HG03442 (cell line): ENCODE measurements around the gene ATP6V1F.

Source experiments
- ATAC-seq: cut with Tn5 transposase; IDR thresholded peaks from one replicate; pipeline ENCODE4 v1.9.1; 2021; ENCODE audit warnings: mild to moderate bottlenecking, moderate library complexity; ENCODE audit not compliant: unreplicated experiment

The ATP6V1F gene

DNA sequence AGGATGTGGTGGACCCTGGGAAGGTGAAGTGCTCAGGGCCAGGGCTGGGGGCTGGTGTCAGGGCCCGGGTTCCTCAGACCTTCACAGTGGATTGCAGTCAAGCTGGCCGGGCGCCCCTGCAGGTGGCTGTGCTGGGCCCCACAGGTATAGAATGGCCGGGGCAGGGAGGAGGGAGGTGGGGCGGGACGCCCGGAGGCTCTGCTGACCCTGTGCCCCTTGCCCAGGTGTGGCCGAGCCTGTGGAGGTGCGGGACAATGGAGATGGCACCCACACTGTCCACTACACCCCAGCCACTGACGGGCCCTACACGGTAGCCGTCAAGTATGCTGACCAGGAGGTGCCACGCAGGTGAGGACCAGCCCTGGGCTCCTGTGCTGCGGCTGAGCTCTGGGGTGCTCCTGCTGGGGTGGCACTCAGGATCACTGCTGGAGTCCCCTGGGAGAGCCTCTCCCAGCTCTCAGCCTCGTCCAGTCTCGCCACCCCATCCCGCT, 14.9 kb upstream of the ATP6V1F start:
- ATAC-seq = no peak

- ATAC-seq = no peak
These were observed 14.1 kb upstream of the ATP6V1F start for GRCh38 chr7:128848289-128849155.

- no peak for ATAC-seq
These were observed 13.5 kb upstream of the ATP6V1F start for GRCh38 chr7:128849156-128849515.

- ATAC-seq = no peak
These were observed 12.7 kb upstream of the ATP6V1F start for GRCh38 chr7:128849804-128850490.

DNA sequence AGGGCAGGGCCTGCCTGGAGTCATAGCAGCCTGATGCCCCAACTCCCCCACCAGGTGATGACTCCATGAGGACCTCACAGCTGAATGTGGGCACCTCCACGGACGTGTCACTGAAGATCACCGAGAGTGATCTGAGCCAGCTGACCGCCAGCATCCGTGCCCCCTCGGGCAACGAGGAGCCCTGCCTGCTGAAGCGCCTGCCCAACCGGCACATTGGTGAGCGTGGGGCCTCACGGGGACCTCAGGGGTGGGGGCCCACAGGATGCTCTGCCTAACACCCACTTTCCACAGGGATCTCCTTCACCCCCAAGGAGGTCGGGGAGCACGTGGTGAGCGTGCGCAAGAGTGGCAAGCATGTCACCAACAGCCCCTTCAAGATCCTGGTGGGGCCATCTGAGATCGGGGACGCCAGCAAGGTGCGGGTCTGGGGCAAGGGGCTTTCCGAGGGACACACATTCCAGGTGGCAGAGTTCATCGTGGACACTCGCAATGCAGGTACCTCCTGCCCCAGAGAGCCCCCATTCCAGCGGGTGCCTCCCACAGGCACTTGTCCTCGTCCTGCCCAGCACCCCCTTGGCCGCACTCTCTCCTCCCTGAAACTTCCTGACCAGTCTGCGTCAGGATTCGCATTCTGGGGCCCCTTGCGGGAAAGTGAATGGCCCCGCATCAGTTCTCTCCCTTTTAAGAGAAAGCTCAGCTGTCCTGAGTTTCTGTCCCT, 10.0 kb upstream of the ATP6V1F start:
- ATAC-seq = no peak

GRCh38 chr7:128853799-128854198, 8.9 kb upstream of the ATP6V1F start:
- ATAC-seq = no peak

GRCh38 chr7:128854396-128854795, 8.3 kb upstream of the ATP6V1F start:
- no peak for ATAC-seq

- no peak for ATAC-seq
These were observed 7.1 kb upstream of the ATP6V1F start for GRCh38 chr7:128855559-128855958.

DNA sequence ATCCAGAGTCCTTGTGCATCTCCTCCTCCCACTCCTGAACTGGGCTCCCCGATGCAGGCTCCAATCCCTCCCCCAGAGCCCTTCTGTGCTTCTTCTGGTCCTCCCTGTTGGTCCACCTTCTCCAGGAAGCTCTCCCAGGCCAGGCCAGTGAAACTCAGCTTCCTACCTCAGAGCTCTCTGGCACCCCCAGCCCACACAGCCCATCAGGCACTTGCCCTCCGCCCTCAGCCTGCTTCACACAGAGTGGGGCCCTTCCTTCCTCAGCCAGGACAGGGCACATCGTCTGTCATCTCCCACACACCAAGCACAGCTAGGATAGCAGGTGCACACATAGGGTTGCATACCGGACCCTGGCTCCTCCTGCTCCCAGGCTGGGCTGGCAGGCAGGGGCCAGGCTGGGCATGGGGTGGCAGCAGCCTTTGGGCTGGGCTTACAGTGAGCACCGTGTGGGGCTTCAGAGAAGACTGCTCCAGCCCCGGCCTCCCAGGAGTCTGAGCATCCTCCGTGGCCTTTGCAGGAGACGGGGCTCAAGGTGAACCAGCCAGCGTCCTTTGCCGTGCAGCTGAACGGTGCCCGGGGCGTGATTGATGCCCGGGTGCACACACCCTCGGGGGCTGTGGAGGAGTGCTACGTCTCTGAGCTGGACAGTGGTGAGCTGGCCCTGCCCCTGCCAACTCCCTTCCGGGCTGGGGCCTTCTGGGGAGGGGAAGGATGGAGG, 6.5 kb upstream of the ATP6V1F start:
- ATAC-seq = no peak

DNA sequence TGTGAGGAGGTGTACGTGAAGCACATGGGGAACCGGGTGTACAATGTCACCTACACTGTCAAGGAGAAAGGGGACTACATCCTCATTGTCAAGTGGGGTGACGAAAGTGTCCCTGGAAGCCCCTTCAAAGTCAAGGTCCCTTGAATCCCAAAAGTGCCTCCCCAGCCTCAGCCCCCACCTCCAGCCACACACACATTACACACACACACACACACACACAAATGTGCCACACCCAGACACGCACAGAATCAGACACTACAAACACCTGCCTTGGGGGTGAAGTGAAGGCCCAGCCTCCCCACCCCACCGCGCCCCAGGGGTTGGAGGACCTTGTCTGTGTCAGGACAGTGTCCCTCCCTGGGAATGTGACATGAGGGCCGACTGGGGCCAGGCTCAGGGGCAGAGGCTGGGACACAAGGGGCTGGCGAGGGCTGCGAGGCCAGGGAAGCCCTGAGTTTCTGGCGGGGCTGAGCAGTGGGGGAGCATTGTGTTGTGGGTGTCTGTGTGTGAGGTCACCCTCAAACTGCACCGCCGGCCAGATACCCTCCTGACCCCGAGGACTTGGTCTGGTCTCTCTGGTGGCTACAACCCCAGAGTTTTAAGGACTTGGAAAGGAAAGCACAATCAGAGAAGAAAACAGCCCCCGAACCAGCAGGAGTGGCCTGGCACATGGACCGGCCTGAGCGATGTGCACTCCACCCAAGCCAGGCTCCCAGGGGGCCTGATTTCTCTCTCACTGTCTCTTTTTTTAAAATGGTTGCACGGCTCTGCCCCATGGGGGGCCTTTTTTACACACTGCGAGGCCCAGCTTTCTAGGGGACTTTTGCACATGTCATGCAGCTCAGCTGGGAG, 4.0 kb upstream of the ATP6V1F start:
- no peak for ATAC-seq

- ATAC-seq = no peak
These were observed 3.2 kb upstream of the ATP6V1F start for GRCh38 chr7:128859232-128860157.

DNA sequence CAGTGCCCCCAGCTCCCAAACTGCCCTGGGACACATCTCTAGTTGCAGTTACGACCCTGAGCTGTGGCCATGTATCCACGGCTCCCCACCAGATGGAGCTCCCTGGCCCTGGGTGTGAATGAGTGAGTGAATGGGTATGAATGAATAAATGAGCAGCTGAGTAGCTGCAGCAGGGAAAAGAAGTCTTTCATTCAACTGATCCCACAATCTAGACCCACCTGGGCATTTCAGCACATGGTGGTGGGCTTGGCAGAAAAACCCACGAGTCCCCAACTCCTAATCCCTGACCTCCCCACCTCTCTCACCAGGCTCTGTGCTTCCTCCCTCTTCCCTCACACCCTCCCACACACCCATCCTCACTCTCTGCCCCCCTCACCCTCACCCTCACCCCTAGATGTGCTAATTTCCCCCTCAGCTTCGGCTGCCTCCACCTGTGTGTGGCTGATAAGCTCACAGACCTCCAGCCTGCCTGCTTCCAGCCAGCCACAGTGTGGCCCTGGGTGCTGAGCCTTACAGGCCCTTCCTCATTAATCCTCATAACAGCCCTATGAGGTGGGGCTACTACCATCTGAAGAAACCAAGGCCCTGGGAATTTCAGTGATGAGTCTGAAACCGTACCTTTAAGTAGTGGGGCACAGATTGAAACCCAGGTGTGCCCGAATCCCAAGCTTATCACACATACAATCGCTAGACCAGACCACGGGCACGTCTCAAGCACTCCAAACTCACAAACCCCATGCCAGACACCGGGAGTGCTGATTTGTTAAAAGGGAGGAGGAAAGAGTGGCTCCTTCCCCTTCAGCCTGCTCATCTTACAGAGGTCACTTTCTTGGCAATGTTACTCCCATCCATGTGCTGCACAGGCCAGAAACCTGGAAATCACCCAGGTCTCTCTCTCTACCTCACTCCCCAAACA, 2.2 kb upstream of the ATP6V1F start:
- no peak for ATAC-seq

- no peak for ATAC-seq
These were observed 592 bp upstream of the ATP6V1F start for GRCh38 chr7:128861957-128862570.

DNA sequence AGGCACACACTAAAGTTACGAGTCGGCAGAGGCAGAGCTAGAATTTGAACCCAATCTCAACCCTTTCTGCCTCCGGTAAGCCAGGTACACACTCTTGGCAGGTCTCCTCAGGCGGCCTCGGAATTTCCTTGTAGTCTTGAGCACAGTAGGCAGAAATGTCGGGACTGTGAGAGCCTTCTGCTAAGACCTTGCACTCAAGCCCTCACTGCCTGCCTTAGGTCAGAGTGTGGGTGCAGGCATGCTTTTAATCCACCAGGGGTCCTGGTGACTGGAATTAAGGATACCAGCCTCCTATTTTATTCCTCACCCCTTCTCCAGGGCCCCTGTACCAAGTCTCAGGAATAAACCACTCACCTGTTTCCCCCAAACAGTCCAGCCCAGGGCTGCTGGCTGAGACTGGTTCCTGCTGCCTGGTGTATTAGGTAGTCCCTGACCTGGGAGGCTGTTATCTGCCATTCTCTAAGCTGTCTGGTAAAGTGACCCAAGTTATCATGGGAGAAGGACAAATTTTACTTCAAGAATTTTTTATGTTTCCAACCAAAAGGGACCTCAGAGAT, 855 bp downstream of the ATP6V1F start:
- ATAC-seq = peak; percentile 37

DNA sequence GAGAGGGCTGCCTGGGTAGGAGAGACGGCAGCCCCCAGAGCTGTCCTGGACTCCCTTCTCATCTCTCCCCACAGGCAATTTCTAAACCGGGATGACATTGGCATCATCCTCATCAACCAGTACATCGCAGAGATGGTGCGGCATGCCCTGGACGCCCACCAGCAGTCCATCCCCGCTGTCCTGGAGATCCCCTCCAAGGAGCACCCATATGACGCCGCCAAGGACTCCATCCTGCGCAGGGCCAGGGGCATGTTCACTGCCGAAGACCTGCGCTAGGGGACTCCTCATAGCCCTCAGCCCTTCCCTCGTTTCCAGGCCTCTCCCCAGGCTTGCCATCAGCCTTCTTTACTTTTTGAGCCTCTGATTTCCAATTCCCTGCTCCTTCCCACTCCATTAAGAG, 2.6 kb downstream of the ATP6V1F start:
- no peak for ATAC-seq

DNA sequence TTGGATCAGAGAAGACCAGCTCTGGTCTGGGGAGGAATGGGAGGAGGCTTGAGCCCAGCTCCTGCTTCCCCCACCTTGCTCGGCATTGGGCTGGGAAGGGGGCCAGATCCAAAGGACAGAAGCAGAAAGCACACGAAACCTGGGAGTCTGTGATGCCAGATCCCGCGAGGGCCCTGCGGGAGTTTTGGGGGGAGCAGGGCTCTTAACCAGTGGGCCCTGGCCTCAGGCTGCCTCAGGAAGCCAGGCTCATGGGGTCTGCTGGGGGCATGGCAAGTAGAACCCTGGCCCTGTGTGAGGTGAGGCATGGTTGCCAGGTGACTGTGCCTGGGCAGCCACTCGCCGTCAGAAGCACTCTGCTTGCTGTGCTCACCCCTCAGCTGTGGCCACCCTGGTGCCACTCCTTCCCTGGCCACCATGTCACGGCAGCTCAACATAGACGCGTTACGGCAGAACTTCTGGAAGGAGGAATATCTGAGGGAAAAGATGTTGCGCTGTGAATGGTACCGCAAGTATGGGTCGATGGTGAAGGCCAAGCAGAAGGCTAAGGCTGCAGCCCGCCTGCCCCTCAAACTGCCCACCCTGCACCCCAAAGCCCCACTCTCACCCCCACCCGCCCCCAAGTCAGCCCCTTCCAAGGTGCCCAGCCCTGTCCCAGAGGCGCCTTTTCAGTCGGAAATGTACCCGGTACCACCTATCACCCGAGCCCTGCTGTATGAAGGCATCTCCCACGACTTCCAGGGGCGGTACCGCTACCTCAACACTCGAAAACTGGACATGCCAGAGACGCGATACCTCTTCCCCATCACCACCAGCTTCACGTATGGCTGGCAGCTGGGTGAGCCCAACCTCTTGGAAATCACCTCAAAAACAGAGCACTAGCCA, 3.6 kb downstream of the ATP6V1F start:
- no peak for ATAC-seq
